ENCODE measurements around the gene GATAD2A. TPM values are rescaled to one million over a fixed set of nuclear protein-coding genes. Genes with fewer than 3 reads are reported as not detected.

The GATAD2A gene
- total and polyA plus RNA-seq, 2 donors (not counting 1 experiment from before 2014, with no cell fraction given) = 31.7 to 63.5 TPM

- no peak for DNase-seq (ENCODE audit: low read depth in 2 of 2)
- no peak for TF ChIP-seq EZH2 (IDR thresholded peaks at IDR 0.05; ENCODE audit: low read length, missing control alignments)
- no peak for TF ChIP-seq CTCF (conservative IDR thresholded peaks at IDR 0.05 in 1 of 2, IDR thresholded peaks at IDR 0.05 in 1 of 2; ENCODE audit: low read depth in 1 of 2, low read length in 2 of 2)
- Histone ChIP-seq H4K20me1 (ENCODE audit: control insufficient read depth, extremely low read depth, insufficient read depth, low read length) (peaks cover 2% of the 10 kb centered on the region), H3K27me3 (ENCODE audit: control insufficient read depth, insufficient read depth, low read length) (no peaks in the 10 kb centered on the region), H3K36me3 (ENCODE audit: control insufficient read depth, insufficient read depth, low read length) (peaks cover 2% of the 10 kb centered on the region), H3K79me2 (ENCODE audit: control insufficient read depth, insufficient read depth, low read length) (peaks cover 90% of the 10 kb centered on the region), H3K9me3 (ENCODE audit: control insufficient read depth, insufficient read depth, low read depth, low read length) (no peaks in the 10 kb centered on the region), H3K4me3 (replicated peaks in 1 of 4; ENCODE audit: control extremely low read depth in 1 of 4, insufficient read depth in 1 of 4, low read depth in 3 of 4, low read length in 4 of 4) (no peak overlapping the region), H3K4me1 (ENCODE audit: control insufficient read depth, extremely low read depth, insufficient read depth, low read length) (no peaks in the 10 kb centered on the region), H3K4me2 (ENCODE audit: extremely low read depth, insufficient read depth, low read length) (no peak overlapping the region), H2AFZ (ENCODE audit: low read length) (no peak overlapping the region), H3K9ac (ENCODE audit: insufficient read depth, low read length) (no peak overlapping the region), H3K27ac (ENCODE audit: insufficient read depth, low read length) (no peak overlapping the region)
These were observed 10.8 kb downstream of the GATAD2A start for GRCh38 chr19:19416280-19416679.

- peaks cover 2% of the 10 kb centered on the region for H4K20me1 ChIP-seq (ENCODE audit: control insufficient read depth, extremely low read depth, insufficient read depth, low read length)
- H3K27ac ChIP-seq (ENCODE audit: insufficient read depth, low read length) = no peak overlapping the region
- H2AFZ ChIP-seq (ENCODE audit: low read length) = no peak overlapping the region
- no peaks in the 10 kb centered on the region for H3K4me1 ChIP-seq (ENCODE audit: control insufficient read depth, extremely low read depth, insufficient read depth, low read length)
- TF ChIP-seq CTCF (conservative IDR thresholded peaks at IDR 0.05 in 1 of 2, IDR thresholded peaks at IDR 0.05 in 1 of 2; ENCODE audit: low read depth in 1 of 2, low read length in 2 of 2) (no peak), EZH2 (IDR thresholded peaks at IDR 0.05; ENCODE audit: low read length, missing control alignments) (no peak)
- H3K79me2 ChIP-seq (ENCODE audit: control insufficient read depth, insufficient read depth, low read length) = peaks cover 91% of the 10 kb centered on the region
- no peak overlapping the region for H3K4me2 ChIP-seq (ENCODE audit: extremely low read depth, insufficient read depth, low read length)
- H3K4me3 ChIP-seq (replicated peaks in 1 of 4; ENCODE audit: control extremely low read depth in 1 of 4, insufficient read depth in 1 of 4, low read depth in 3 of 4, low read length in 4 of 4) = no peak overlapping the region
- no peaks in the 10 kb centered on the region for H3K27me3 ChIP-seq (ENCODE audit: control insufficient read depth, insufficient read depth, low read length)
- no peak for DNase-seq (ENCODE audit: low read depth in 2 of 2)
- H3K36me3 ChIP-seq (ENCODE audit: control insufficient read depth, insufficient read depth, low read length) = no peaks in the 10 kb centered on the region
- no peak overlapping the region for H3K9ac ChIP-seq (ENCODE audit: insufficient read depth, low read length)
- H3K9me3 ChIP-seq (ENCODE audit: control insufficient read depth, insufficient read depth, low read depth, low read length) = no peaks in the 10 kb centered on the region
These were observed 11.6 kb downstream of the GATAD2A start for GRCh38 chr19:19417046-19417445.

GRCh38 chr19:19417628-19418245 lies 12.3 kb downstream of the GATAD2A start:
- no peak overlapping the region for H3K4me2 ChIP-seq (ENCODE audit: extremely low read depth, insufficient read depth, low read length)
- H3K27me3 ChIP-seq (ENCODE audit: control insufficient read depth, insufficient read depth, low read length) = no peaks in the 10 kb centered on the region
- H4K20me1 ChIP-seq (ENCODE audit: control insufficient read depth, extremely low read depth, insufficient read depth, low read length) = peaks cover 2% of the 10 kb centered on the region
- H3K4me3 ChIP-seq (replicated peaks in 1 of 4; ENCODE audit: control extremely low read depth in 1 of 4, insufficient read depth in 1 of 4, low read depth in 3 of 4, low read length in 4 of 4) = no peak overlapping the region
- H3K27ac ChIP-seq (ENCODE audit: insufficient read depth, low read length) = no peak overlapping the region
- DNase-seq (ENCODE audit: low read depth in 2 of 2) = no peak
- TF ChIP-seq EZH2 (IDR thresholded peaks at IDR 0.05; ENCODE audit: low read length, missing control alignments) (no peak), CTCF (conservative IDR thresholded peaks at IDR 0.05 in 1 of 2, IDR thresholded peaks at IDR 0.05 in 1 of 2; ENCODE audit: low read depth in 1 of 2, low read length in 2 of 2) (no peak)
- H2AFZ ChIP-seq (ENCODE audit: low read length) = no peak overlapping the region
- H3K4me1 ChIP-seq (ENCODE audit: control insufficient read depth, extremely low read depth, insufficient read depth, low read length) = no peaks in the 10 kb centered on the region
- no peaks in the 10 kb centered on the region for H3K9me3 ChIP-seq (ENCODE audit: control insufficient read depth, insufficient read depth, low read depth, low read length)
- no peak overlapping the region for H3K9ac ChIP-seq (ENCODE audit: insufficient read depth, low read length)
- no peaks in the 10 kb centered on the region for H3K36me3 ChIP-seq (ENCODE audit: control insufficient read depth, insufficient read depth, low read length)
- peaks cover 91% of the 10 kb centered on the region for H3K79me2 ChIP-seq (ENCODE audit: control insufficient read depth, insufficient read depth, low read length)

Measured in fibroblast of lung (primary cell).